HCT116 (cell line): ENCODE measurements around the gene C1orf146. TPM values are rescaled to one million over a fixed set of nuclear protein-coding genes. Genes with fewer than 3 reads are reported as not detected.
"Not testable (repeated sequence)": the region's sequence is repeated elsewhere in the genome, so short reads cannot be mapped to it uniquely, and the experiment has no call there.

Source experiments
- ATAC-seq: fragments of 200-7000 bp; cut with Tn5 transposase; 2 replicates; pipeline ENCODE4 v1.9.1; 2020; ENCODE audit warnings: mild to moderate bottlenecking, moderate library complexity
- BruUV-seq: library from RNA; stranded (reverse); fragments of 400-500 nt; replicated peaks from 2 replicates; lab custom pipeline; 2021; lab: Mats Ljungman, UMichigan
- CTCF ChIA-PET: fragments of 300-600 bp; sonication (Branson Sonifier 250); formaldehyde crosslinking; loops from one replicate; lab custom pipeline; 2021; ENCODE audit warnings: antibody characterized with exemption; lab: Charles Lee
- POLR2A ChIA-PET: fragments of 300-600, 350-600 bp; sonication (Branson Sonifier 250); formaldehyde crosslinking; loops from one replicate; lab custom pipeline; 2021; ENCODE audit warnings: antibody characterized with exemption; lab: Charles Lee
- RAD21 ChIA-PET, 2 experiments: fragments of 300-600 bp; sonication (Branson Sonifier 250); formaldehyde crosslinking; loops; one replicate each; lab custom pipeline; 2023; ENCODE audit warnings: low total read pairs in 2 of 2; ENCODE audit not compliant: uncharacterized antibody in 2 of 2, unreplicated experiment in 2 of 2, low non-redundant PET in 1 of 2; lab: Charles Lee
- DNase-seq: peaks from one replicate; pipeline ENCODE4 v3.0.0-alpha.2; 2010; ENCODE audit warnings: low read depth, low spot score
- H2AFZ ChIP-seq: fragments of 200-600 bp; shearing (Covaris generic), sonication (generic); 2 replicates; pipeline ENCODE4 v1.6.1; 2017; ENCODE audit warnings: low read depth, mixed run types, mixed read lengths, antibody characterized with exemption, low read length; ENCODE audit not compliant: poor library complexity, severe bottlenecking
- H3K27ac ChIP-seq: 2 replicates; pipeline ENCODE4 v1.5.1; 2012; ENCODE audit warnings: low read depth, low read length
- H3K27me3 ChIP-seq: fragments of 200-600 bp; sonication (generic); 2 replicates; pipeline ENCODE4 v1.6.1; 2016; ENCODE audit warnings: mixed run types, low read length, mixed read lengths; ENCODE audit not compliant: insufficient read depth
- H3K36me3 ChIP-seq, 2 experiments: fragments of 200-500 bp in 1 of 2; fragments of 200-600 bp in 1 of 2; sonication (Bioruptor generic) in 1 of 2; sonication (generic) in 1 of 2; 2 replicates each; pipeline versions ENCODE4 v1.5.1 to v1.6.1; 2014 to 2016; ENCODE audit warnings: low read length in 2 of 2, inconsistent platforms in 1 of 2, mixed read lengths in 1 of 2, mixed run types in 1 of 2; ENCODE audit not compliant: insufficient read depth in 2 of 2, control insufficient read depth in 1 of 2
- H3K4me1 ChIP-seq, 2 experiments: fragments of 200-600 bp in 1 of 2; sonication (generic) in 1 of 2; 2 replicates each; pipeline versions ENCODE4 v1.5.1 to v1.6.1; 2012 to 2017; ENCODE audit warnings: low read length in 2 of 2, inconsistent platforms in 1 of 2, mild to moderate bottlenecking in 1 of 2, mixed read lengths in 1 of 2, mixed run types in 1 of 2, moderate library complexity in 1 of 2; ENCODE audit not compliant: insufficient read depth in 2 of 2, control insufficient read depth in 1 of 2
- H3K4me2 ChIP-seq: fragments of 200-600 bp; sonication (generic); 2 replicates; pipeline ENCODE4 v1.6.1; 2017; ENCODE audit warnings: mixed run types, low read length, mixed read lengths
- H3K4me3 ChIP-seq, 2 experiments: fragments of 200-600 bp in 1 of 2; sonication (generic) in 1 of 2; replicated peaks in 1 of 2; 2 replicates each; pipeline ENCODE4 v1.5.1; 2011 to 2016; ENCODE audit warnings: low read length in 2 of 2, control low read depth in 1 of 2, low read depth in 1 of 2, mild to moderate bottlenecking in 1 of 2, mixed read lengths in 1 of 2, mixed run types in 1 of 2
- H3K79me2 ChIP-seq: fragments of 200-600 bp; sonication (generic); 2 replicates; pipeline ENCODE4 v1.6.1; 2017; ENCODE audit warnings: mild to moderate bottlenecking, mixed run types, low read length, moderate library complexity, mixed read lengths; ENCODE audit not compliant: insufficient read depth
- H3K9ac ChIP-seq: fragments of 200-600 bp; sonication (generic); 2 replicates; pipeline ENCODE4 v1.6.1; 2016; ENCODE audit warnings: low read length, mixed read lengths
- H3K9me2 ChIP-seq: fragments of 200-600 bp; sonication (generic), shearing (Covaris generic); 2 replicates; pipeline ENCODE4 v1.6.1; 2017; ENCODE audit warnings: mixed run types, mild to moderate bottlenecking, moderate library complexity; ENCODE audit not compliant: insufficient read depth
- H3K9me3 ChIP-seq, 2 experiments: fragments of 200-500 bp in 1 of 2; fragments of 200-600 bp in 1 of 2; sonication (Bioruptor generic) in 1 of 2; sonication (generic) in 1 of 2; 2 replicates each; pipeline ENCODE4 v1.6.1; 2014 to 2017; ENCODE audit warnings: low read length in 2 of 2, mixed read lengths in 2 of 2, inconsistent platforms in 1 of 2, low read depth in 1 of 2, mild to moderate bottlenecking in 1 of 2, mixed run types in 1 of 2, moderate library complexity in 1 of 2; ENCODE audit not compliant: control insufficient read depth in 1 of 2, insufficient read depth in 1 of 2
- H4K20me1 ChIP-seq: fragments of 200-600 bp; sonication (generic), shearing (Covaris generic); 2 replicates; pipeline ENCODE4 v1.6.1; 2017; ENCODE audit warnings: mixed run types, mild to moderate bottlenecking, moderate library complexity; ENCODE audit not compliant: insufficient read depth
- CEBPB ChIP-seq: IDR thresholded peaks from 2 replicates; pipeline ENCODE4 v1.6.1; 2012; ENCODE audit warnings: low read depth
- EGR1 ChIP-seq: IDR thresholded peaks from 2 replicates; pipeline ENCODE4 v1.6.1; 2012; ENCODE audit warnings: low read depth
- ELF1 ChIP-seq: IDR thresholded peaks from 2 replicates; pipeline ENCODE4 v1.6.1; 2012; ENCODE audit warnings: low read depth, borderline replicate concordance
- EZH2 ChIP-seq: fragments of 200-600 bp; sonication (generic); IDR thresholded peaks from 2 replicates; pipeline ENCODE4 v1.6.1; 2017; ENCODE audit warnings: antibody characterized with exemption, mixed run types
- EZH2phosphoT487 ChIP-seq: fragments of 200-600 bp; IDR thresholded peaks from 2 replicates; pipeline ENCODE4 v1.6.1; 2018; ENCODE audit warnings: antibody characterized with exemption, borderline replicate concordance
- POLR2A ChIP-seq: IDR thresholded peaks from 2 replicates; pipeline ENCODE4 v1.7.0; 2011; ENCODE audit warnings: borderline replicate concordance; ENCODE audit not compliant: insufficient read depth, insufficient read length; ENCODE audit errors: extremely low read depth
- POLR2AphosphoS5 ChIP-seq: IDR thresholded peaks from 2 replicates; pipeline ENCODE4 v1.6.1; 2011; ENCODE audit warnings: mild to moderate bottlenecking, low read depth, low read length, moderate library complexity
- SP1 ChIP-seq: IDR thresholded peaks from 2 replicates; pipeline ENCODE4 v1.6.1; 2012; ENCODE audit warnings: low read depth
- SRF ChIP-seq: IDR thresholded peaks from 2 replicates; pipeline ENCODE4 v1.6.1; 2012; ENCODE audit warnings: low read depth
- TCF7L2 ChIP-seq: IDR thresholded peaks from 2 replicates; pipeline ENCODE4 v1.7.0; 2011; ENCODE audit warnings: borderline replicate concordance, inconsistent platforms; ENCODE audit not compliant: insufficient read depth, insufficient read length; ENCODE audit errors: extremely low read depth
- YY1 ChIP-seq: IDR thresholded peaks from 2 replicates; pipeline ENCODE4 v1.6.1; 2011; ENCODE audit warnings: low read length, low read depth, moderate library complexity, mild to moderate bottlenecking; ENCODE audit not compliant: insufficient replicate concordance; ENCODE audit errors: extremely low read depth
- intact Hi-C: fragments of 100-400 bp; cut with micrococcal nuclease; formaldehyde crosslinking; loops from 2 replicates; pipeline ENCODE4 v1.10.0; 2022
- total RNA-seq: library from RNA; stranded (reverse); gene quantifications from one replicate; pipeline ENCODE4 v1.2.1, GENCODE V29; 2021; ENCODE audit not compliant: unreplicated experiment
- TF ChIP-seq, protein P1 (sequence below): IDR thresholded peaks from 2 replicates; pipeline ENCODE4 v1.6.1; 2012
- TF ChIP-seq, protein P2 (sequence below): IDR thresholded peaks from 2 replicates; pipeline ENCODE4 v1.6.1; 2011; ENCODE audit warnings: mild to moderate bottlenecking, low read length, moderate library complexity; ENCODE audit not compliant: insufficient replicate concordance; ENCODE audit errors: extremely low read depth
- TF ChIP-seq, protein P3 (sequence below): IDR thresholded peaks from 2 replicates; pipeline ENCODE4 v1.6.1; 2012

Gene C1orf146
- total RNA-seq, 1 experiment from 2014 or later = not detected

DNA sequence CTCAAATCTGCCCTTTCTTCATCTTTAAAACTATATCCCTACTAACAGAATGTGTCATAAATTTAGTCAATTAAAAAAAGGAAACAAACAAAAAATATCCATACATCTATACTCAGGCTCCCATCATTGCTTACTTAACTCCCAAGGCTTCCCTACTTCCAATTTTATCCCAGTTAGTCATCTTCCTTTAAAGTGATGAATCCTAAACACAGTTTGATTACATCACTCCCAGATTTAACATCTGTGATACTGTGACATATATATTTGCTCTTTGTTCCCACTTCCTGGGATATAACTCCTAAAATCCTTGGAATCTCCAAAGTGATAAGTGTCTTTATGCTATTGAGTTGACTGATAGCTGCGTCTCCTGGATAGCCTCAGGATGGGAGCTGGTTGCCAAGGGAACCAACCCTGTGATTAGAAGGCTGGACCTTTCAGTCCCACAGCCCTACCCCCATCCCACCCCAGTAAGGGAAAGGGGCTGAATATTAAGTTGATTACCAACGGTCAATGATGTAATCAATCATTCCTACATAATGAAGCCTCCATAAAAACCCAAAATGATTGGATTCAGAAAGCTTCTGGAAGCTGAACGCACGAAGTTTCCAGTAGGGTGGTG lies 59.5 kb downstream of the C1orf146 start:
- no peaks in the 10 kb centered on the region for H3K9me2 ChIP-seq
- H2AFZ ChIP-seq = no peak overlapping the region
- H3K36me3 ChIP-seq = peaks cover 2 to 10% of the 10 kb centered on the region in 2 experiments; a peak in 3 of 4 replicates
- intact Hi-C loops = loop anchor here (5.0 kb wide), 1 partner anchor 745 kb away; no protein-coding TSS in a partner anchor
- H3K9me3 ChIP-seq = no peaks in the 10 kb centered on the region
- ChIA-PET CTCF (no interaction called here), POLR2A (no interaction called here), RAD21 (no interaction called here)
- H3K79me2 ChIP-seq = no peaks in the 10 kb centered on the region
- TF ChIP-seq CEBPB (no peak), EGR1 (no peak), EZH2phosphoT487 (no peak), POLR2AphosphoS5 (no peak), POLR2A (no peak), ELF1 (no peak), EZH2 (no peak), SP1 (no peak), SRF (no peak), TCF7L2 (no peak), YY1 (no peak)
- TF ChIP-seq, protein P1, sequence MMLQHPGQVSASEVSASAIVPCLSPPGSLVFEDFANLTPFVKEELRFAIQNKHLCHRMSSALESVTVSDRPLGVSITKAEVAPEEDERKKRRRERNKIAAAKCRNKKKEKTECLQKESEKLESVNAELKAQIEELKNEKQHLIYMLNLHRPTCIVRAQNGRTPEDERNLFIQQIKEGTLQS = no peak
- TF ChIP-seq, protein P2, sequence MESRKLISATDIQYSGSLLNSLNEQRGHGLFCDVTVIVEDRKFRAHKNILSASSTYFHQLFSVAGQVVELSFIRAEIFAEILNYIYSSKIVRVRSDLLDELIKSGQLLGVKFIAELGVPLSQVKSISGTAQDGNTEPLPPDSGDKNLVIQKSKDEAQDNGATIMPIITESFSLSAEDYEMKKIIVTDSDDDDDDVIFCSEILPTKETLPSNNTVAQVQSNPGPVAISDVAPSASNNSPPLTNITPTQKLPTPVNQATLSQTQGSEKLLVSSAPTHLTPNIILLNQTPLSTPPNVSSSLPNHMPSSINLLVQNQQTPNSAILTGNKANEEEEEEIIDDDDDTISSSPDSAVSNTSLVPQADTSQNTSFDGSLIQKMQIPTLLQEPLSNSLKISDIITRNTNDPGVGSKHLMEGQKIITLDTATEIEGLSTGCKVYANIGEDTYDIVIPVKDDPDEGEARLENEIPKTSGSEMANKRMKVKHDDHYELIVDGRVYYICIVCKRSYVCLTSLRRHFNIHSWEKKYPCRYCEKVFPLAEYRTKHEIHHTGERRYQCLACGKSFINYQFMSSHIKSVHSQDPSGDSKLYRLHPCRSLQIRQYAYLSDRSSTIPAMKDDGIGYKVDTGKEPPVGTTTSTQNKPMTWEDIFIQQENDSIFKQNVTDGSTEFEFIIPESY = no peak
- TF ChIP-seq, protein P3, sequence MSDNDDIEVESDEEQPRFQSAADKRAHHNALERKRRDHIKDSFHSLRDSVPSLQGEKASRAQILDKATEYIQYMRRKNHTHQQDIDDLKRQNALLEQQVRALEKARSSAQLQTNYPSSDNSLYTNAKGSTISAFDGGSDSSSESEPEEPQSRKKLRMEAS = no peak
- no peak overlapping the region for H3K27ac ChIP-seq
- DNase-seq = no peak
- no peak for ATAC-seq
- no peak overlapping the region for H3K9ac ChIP-seq
- no peaks in the 10 kb centered on the region for H4K20me1 ChIP-seq
- no TSS peak for BruUV-seq
- no peak overlapping the region for H3K4me3 ChIP-seq
- no peaks in the 10 kb centered on the region for H3K4me1 ChIP-seq
- H3K4me2 ChIP-seq = no peak overlapping the region
- H3K27me3 ChIP-seq = no peaks in the 10 kb centered on the region

DNA sequence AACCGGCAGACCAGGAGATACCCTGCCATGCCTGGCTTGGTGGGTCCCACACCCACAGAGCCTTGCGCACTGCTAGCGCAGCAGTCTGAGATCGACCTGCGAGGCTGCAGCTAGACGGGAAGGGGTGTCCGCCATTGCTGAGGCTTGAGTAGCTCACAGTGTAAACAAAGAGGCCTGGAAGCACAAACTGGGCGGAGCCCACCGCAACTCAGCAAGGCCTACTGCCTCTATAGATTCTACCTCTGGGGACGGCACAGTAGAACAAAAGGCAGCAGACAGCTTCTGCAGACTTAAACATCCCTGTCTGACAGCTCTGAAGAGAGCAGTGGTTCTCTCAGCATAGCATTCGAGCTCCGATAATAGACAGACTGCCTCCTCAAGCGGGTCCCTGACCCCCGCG lies 62.1 kb downstream of the C1orf146 start:
- H3K4me2 ChIP-seq, ATAC-seq: not testable (repeated sequence)

More for the DNA sequence above, 62.1 kb downstream of the C1orf146 start:
- H3K4me3 ChIP-seq, CTCF ChIA-PET, H3K27me3 ChIP-seq, RAD21 ChIA-PET, H3K9me3 ChIP-seq, BruUV-seq, H3K9me2 ChIP-seq, H2AFZ ChIP-seq, H3K27ac ChIP-seq, DNase-seq, H3K79me2 ChIP-seq, H3K36me3 ChIP-seq, H4K20me1 ChIP-seq, H3K4me1 ChIP-seq, POLR2A ChIA-PET, H3K9ac ChIP-seq: not testable (repeated sequence)
- intact Hi-C loops = loop anchor here (5.0 kb wide), 1 partner anchor 747 kb away; no protein-coding TSS in a partner anchor
